HepG2 (cell line): ENCODE data around the gene ARVCF. TPM values are rescaled to one million over a fixed set of nuclear protein-coding genes. Genes with fewer than 3 reads are reported as not detected.

ENCODE experiments used
- BRD4 ChIP-seq: sonication (generic); formaldehyde crosslinking; IDR thresholded peaks from 2 replicates; pipeline ENCODE4 v1.4.0; 2020; ENCODE audit warnings: missing genetic modification reagents
- CENPX ChIP-seq: sonication (generic); formaldehyde crosslinking; IDR thresholded peaks from 2 replicates; pipeline ENCODE4 v1.9.0; 2021; ENCODE audit warnings: mild to moderate bottlenecking, missing genetic modification reagents, moderate library complexity
- DR1 ChIP-seq: sonication (generic); formaldehyde crosslinking; IDR thresholded peaks from 2 replicates; pipeline ENCODE4 v1.8.0; 2021; ENCODE audit warnings: mild to moderate bottlenecking, missing genetic modification reagents, inconsistent platforms
- DZIP1 ChIP-seq: sonication (generic); formaldehyde crosslinking; IDR thresholded peaks from 2 replicates; pipeline ENCODE4 v1.5.0; 2020; ENCODE audit warnings: mild to moderate bottlenecking, missing genetic modification reagents
- ETV6 ChIP-seq: sonication (generic); formaldehyde crosslinking; conservative IDR thresholded peaks from 2 replicates; pipeline ENCODE4 v1.4.0; 2020; ENCODE audit warnings: missing genetic modification reagents
- KDM6A ChIP-seq: IDR thresholded peaks from 2 replicates; pipeline ENCODE4 v1.6.1; 2016; ENCODE audit warnings: low read depth
- ZFP90 ChIP-seq: sonication (generic); formaldehyde crosslinking; IDR thresholded peaks from 2 replicates; pipeline ENCODE4 v1.8.0; 2022; ENCODE audit warnings: missing genetic modification reagents, mild to moderate bottlenecking, inconsistent platforms, borderline replicate concordance
- ZMAT5 ChIP-seq: sonication (generic); formaldehyde crosslinking; IDR thresholded peaks from 2 replicates; pipeline ENCODE4 v1.5.0; 2020; ENCODE audit warnings: mild to moderate bottlenecking, low read depth, missing genetic modification reagents, borderline replicate concordance
- ZNF383 ChIP-seq: sonication (generic); formaldehyde crosslinking; IDR thresholded peaks from 2 replicates; pipeline ENCODE4 v1.4.0; 2020; ENCODE audit warnings: missing genetic modification reagents, mild to moderate bottlenecking, borderline replicate concordance
- ZNF563 ChIP-seq: sonication (generic); formaldehyde crosslinking; IDR thresholded peaks from 2 replicates; pipeline ENCODE4 v1.8.0; 2022; ENCODE audit warnings: mild to moderate bottlenecking, moderate library complexity, missing genetic modification reagents
- ZNF800 ChIP-seq: sonication (generic); formaldehyde crosslinking; IDR thresholded peaks from 2 replicates; pipeline ENCODE4 v1.4.0; 2020; ENCODE audit warnings: missing genetic modification reagents
- polyA plus RNA-seq, 8 experiments: library from polyadenylated mRNA; depleted of rRNA in 3 of 8; stranded (reverse) in 7 of 8; unstranded in 1 of 8; fragments of >200 nt; fragmentation: Illumina TruSeq in 4 of 8; extraction: Trizol in 4 of 8; gene quantifications; 2 replicates each; pipeline versions ENCODE4 v1.2.1 to v1.2.3, GENCODE V29; 2011 to 2016; ENCODE audit warnings: low read depth in 4 of 8, missing spikeins in 1 of 8, mixed read lengths in 1 of 8; ENCODE audit not compliant: insufficient read depth in 1 of 8
- total RNA-seq, 5 experiments: library from RNA; depleted of rRNA; stranded (reverse); fragments of >200 nt; fragmentation: Illumina TruSeq; extraction: Trizol; gene quantifications; 2 replicates each; pipeline ENCODE4 v1.2.3, GENCODE V29; 2016; ENCODE audit warnings: low read depth in 1 of 5
- TF ChIP-seq, protein P1 (sequence below): sonication (generic); formaldehyde crosslinking; IDR thresholded peaks from 2 replicates; pipeline ENCODE4 v1.5.1; 2020; ENCODE audit warnings: mild to moderate bottlenecking, missing genetic modification reagents, borderline replicate concordance
- TF ChIP-seq, protein P2 (sequence below): sonication (generic); formaldehyde crosslinking; IDR thresholded peaks from 2 replicates; pipeline ENCODE4 v1.8.0; 2022; ENCODE audit warnings: mild to moderate bottlenecking, missing genetic modification reagents; ENCODE audit not compliant: insufficient replicate concordance

ARVCF gene
- total and polyA plus RNA-seq, 2 of the 13 experiments (the other 11 are each of a cell fraction or from before 2014, with no cell fraction given), result 16.4 to 17.7 TPM

GRCh38 chr22:19959043-19959586, 57.5 kb downstream of the ARVCF start (continued):
- TF ChIP-seq, protein P1, sequence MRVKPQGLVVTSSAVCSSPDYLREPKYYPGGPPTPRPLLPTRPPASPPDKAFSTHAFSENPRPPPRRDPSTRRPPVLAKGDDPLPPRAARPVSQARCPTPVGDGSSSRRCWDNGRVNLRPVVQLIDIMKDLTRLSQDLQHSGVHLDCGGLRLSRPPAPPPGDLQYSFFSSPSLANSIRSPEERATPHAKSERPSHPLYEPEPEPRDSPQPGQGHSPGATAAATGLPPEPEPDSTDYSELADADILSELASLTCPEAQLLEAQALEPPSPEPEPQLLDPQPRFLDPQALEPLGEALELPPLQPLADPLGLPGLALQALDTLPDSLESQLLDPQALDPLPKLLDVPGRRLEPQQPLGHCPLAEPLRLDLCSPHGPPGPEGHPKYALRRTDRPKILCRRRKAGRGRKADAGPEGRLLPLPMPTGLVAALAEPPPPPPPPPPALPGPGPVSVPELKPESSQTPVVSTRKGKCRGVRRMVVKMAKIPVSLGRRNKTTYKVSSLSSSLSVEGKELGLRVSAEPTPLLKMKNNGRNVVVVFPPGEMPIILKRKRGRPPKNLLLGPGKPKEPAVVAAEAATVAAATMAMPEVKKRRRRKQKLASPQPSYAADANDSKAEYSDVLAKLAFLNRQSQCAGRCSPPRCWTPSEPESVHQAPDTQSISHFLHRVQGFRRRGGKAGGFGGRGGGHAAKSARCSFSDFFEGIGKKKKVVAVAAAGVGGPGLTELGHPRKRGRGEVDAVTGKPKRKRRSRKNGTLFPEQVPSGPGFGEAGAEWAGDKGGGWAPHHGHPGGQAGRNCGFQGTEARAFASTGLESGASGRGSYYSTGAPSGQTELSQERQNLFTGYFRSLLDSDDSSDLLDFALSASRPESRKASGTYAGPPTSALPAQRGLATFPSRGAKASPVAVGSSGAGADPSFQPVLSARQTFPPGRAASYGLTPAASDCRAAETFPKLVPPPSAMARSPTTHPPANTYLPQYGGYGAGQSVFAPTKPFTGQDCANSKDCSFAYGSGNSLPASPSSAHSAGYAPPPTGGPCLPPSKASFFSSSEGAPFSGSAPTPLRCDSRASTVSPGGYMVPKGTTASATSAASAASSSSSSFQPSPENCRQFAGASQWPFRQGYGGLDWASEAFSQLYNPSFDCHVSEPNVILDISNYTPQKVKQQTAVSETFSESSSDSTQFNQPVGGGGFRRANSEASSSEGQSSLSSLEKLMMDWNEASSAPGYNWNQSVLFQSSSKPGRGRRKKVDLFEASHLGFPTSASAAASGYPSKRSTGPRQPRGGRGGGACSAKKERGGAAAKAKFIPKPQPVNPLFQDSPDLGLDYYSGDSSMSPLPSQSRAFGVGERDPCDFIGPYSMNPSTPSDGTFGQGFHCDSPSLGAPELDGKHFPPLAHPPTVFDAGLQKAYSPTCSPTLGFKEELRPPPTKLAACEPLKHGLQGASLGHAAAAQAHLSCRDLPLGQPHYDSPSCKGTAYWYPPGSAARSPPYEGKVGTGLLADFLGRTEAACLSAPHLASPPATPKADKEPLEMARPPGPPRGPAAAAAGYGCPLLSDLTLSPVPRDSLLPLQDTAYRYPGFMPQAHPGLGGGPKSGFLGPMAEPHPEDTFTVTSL (CRISPR knock-in tag), result no peak
- no peak for TF ChIP-seq BRD4 (CRISPR knock-in tag)
- TF ChIP-seq DZIP1, result no peak
- TF ChIP-seq KDM6A (CRISPR knock-in tag), result no peak
- TF ChIP-seq, protein P2, sequence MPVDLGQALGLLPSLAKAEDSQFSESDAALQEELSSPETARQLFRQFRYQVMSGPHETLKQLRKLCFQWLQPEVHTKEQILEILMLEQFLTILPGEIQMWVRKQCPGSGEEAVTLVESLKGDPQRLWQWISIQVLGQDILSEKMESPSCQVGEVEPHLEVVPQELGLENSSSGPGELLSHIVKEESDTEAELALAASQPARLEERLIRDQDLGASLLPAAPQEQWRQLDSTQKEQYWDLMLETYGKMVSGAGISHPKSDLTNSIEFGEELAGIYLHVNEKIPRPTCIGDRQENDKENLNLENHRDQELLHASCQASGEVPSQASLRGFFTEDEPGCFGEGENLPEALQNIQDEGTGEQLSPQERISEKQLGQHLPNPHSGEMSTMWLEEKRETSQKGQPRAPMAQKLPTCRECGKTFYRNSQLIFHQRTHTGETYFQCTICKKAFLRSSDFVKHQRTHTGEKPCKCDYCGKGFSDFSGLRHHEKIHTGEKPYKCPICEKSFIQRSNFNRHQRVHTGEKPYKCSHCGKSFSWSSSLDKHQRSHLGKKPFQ, result no peak
- TF ChIP-seq ZMAT5 (CRISPR knock-in tag), result no peak
- no peak for TF ChIP-seq ZNF563
- TF ChIP-seq ZFP90 (CRISPR knock-in tag), result no peak
- TF ChIP-seq ZNF800 (CRISPR knock-in tag), result 0 out of 2 replicates have a peak, but pooled peaks have one; percentile 29
- no peak for TF ChIP-seq ZNF383 (CRISPR knock-in tag)
- no peak for TF ChIP-seq CENPX
- TF ChIP-seq ETV6 (CRISPR knock-in tag), result no peak
- TF ChIP-seq DR1 (CRISPR knock-in tag), result peak; percentile 74; the same call in 1 of the 2 replicates
